HEK293 (cell line): ENCODE measurements around the gene ULBP1.
A peak's percentile ranks its signal among the peaks of the same experiment; 100 is the strongest.

ENCODE experiments used
- KLF16 ChIP-seq: fragments of 450-650 bp; formaldehyde crosslinking; IDR thresholded peaks from 2 replicates; pipeline ENCODE4 v1.5.1; 2017; ENCODE audit warnings: missing biosample characterization, missing genetic modification characterization
- KLF17 ChIP-seq: fragments of 450-650 bp; formaldehyde crosslinking; IDR thresholded peaks from 2 replicates; pipeline ENCODE4 v1.5.1; 2016; ENCODE audit warnings: missing biosample characterization, missing genetic modification characterization
- KLF7 ChIP-seq: fragments of 450-650 bp; formaldehyde crosslinking; IDR thresholded peaks from 2 replicates; pipeline ENCODE4 v1.5.1; 2016; ENCODE audit warnings: missing biosample characterization, missing genetic modification characterization, borderline replicate concordance
- SALL2 ChIP-seq: fragments of 450-650 bp; formaldehyde crosslinking; IDR thresholded peaks from 2 replicates; pipeline ENCODE4 v1.5.0; 2017; ENCODE audit warnings: missing biosample characterization, mild to moderate bottlenecking, missing genetic modification characterization, borderline replicate concordance
- SP2 ChIP-seq: fragments of 450-650 bp; formaldehyde crosslinking; IDR thresholded peaks from 2 replicates; pipeline ENCODE4 v1.5.1; 2016; ENCODE audit warnings: missing biosample characterization, missing genetic modification characterization
- ZBTB1 ChIP-seq: fragments of 450-650 bp; formaldehyde crosslinking; IDR thresholded peaks from 2 replicates; pipeline ENCODE4 v1.5.1; 2016; ENCODE audit warnings: missing biosample characterization, missing genetic modification characterization
- ZBTB44 ChIP-seq: fragments of 450-650 bp; IDR thresholded peaks from 2 replicates; pipeline ENCODE4 v1.5.1; 2018; ENCODE audit warnings: missing biosample characterization, mild to moderate bottlenecking, missing genetic modification characterization
- ZEB2 ChIP-seq: fragments of 450-650 bp; formaldehyde crosslinking; IDR thresholded peaks from 2 replicates; pipeline ENCODE4 v1.5.1; 2016; ENCODE audit warnings: missing biosample characterization, missing genetic modification characterization
- ZIC2 ChIP-seq: fragments of 450-650 bp; formaldehyde crosslinking; IDR thresholded peaks from 2 replicates; pipeline ENCODE4 v1.5.1; 2016; ENCODE audit warnings: missing biosample characterization, missing genetic modification characterization
- ZNF16 ChIP-seq: fragments of 450-650 bp; formaldehyde crosslinking; IDR thresholded peaks from 2 replicates; pipeline ENCODE4 v1.5.1; 2016; ENCODE audit warnings: low read depth, missing biosample characterization, missing genetic modification characterization
- ZNF202 ChIP-seq: fragments of 450-650 bp; formaldehyde crosslinking; IDR thresholded peaks from 2 replicates; pipeline ENCODE4 v1.5.1; 2016; ENCODE audit warnings: missing biosample characterization, missing genetic modification characterization, borderline replicate concordance
- ZNF214 ChIP-seq: fragments of 450-650 bp; formaldehyde crosslinking; IDR thresholded peaks from 2 replicates; pipeline ENCODE4 v1.5.1; 2017; ENCODE audit warnings: missing biosample characterization, mild to moderate bottlenecking, missing genetic modification characterization, borderline replicate concordance
- ZNF248 ChIP-seq: fragments of 450-650 bp; formaldehyde crosslinking; IDR thresholded peaks from 2 replicates; pipeline ENCODE4 v1.5.1; 2017; ENCODE audit warnings: missing biosample characterization, missing genetic modification characterization
- ZNF280C ChIP-seq: fragments of 450-650 bp; formaldehyde crosslinking; IDR thresholded peaks from 2 replicates; pipeline ENCODE4 v1.5.1; 2016; ENCODE audit warnings: missing biosample characterization, missing genetic modification characterization
- ZNF350 ChIP-seq: fragments of 450-650 bp; formaldehyde crosslinking; IDR thresholded peaks from 2 replicates; pipeline ENCODE4 v1.5.0; 2017; ENCODE audit warnings: missing biosample characterization, mild to moderate bottlenecking, missing genetic modification characterization
- ZNF37A ChIP-seq: fragments of 450-650 bp; IDR thresholded peaks from 2 replicates; pipeline ENCODE4 v1.5.1; 2018; ENCODE audit warnings: missing biosample characterization, missing genetic modification characterization
- ZNF423 ChIP-seq: fragments of 450-650 bp; formaldehyde crosslinking; IDR thresholded peaks from 2 replicates; pipeline ENCODE4 v1.5.1; 2016; ENCODE audit warnings: missing biosample characterization, missing genetic modification characterization
- ZNF433 ChIP-seq: fragments of 450-650 bp; formaldehyde crosslinking; IDR thresholded peaks from 2 replicates; pipeline ENCODE4 v1.5.1; 2016; ENCODE audit warnings: missing biosample characterization, missing genetic modification characterization, low read depth
- ZNF514 ChIP-seq: fragments of 450-650 bp; formaldehyde crosslinking; IDR thresholded peaks from 2 replicates; pipeline ENCODE4 v1.5.1; 2016; ENCODE audit warnings: missing biosample characterization, missing genetic modification characterization
- ZNF518A ChIP-seq: fragments of 450-650 bp; formaldehyde crosslinking; conservative IDR thresholded peaks from 2 replicates; pipeline ENCODE4 v1.5.1; 2016; ENCODE audit warnings: low read depth, missing biosample characterization, missing genetic modification characterization
- ZNF529 ChIP-seq: fragments of 450-650 bp; formaldehyde crosslinking; IDR thresholded peaks from 2 replicates; pipeline ENCODE4 v1.5.1; 2017; ENCODE audit warnings: missing genetic modification characterization, missing biosample characterization; ENCODE audit not compliant: insufficient replicate concordance
- ZNF561 ChIP-seq: fragments of 450-650 bp; IDR thresholded peaks from 2 replicates; pipeline ENCODE4 v1.5.1; 2018; ENCODE audit warnings: missing biosample characterization, missing genetic modification characterization, borderline replicate concordance
- ZNF658 ChIP-seq: fragments of 450-650 bp; formaldehyde crosslinking; IDR thresholded peaks from 2 replicates; pipeline ENCODE4; 2016; ENCODE audit warnings: missing biosample characterization, missing genetic modification characterization
- ZNF768 ChIP-seq: fragments of 450-650 bp; formaldehyde crosslinking; IDR thresholded peaks from 2 replicates; pipeline ENCODE4 v1.5.1; 2018; ENCODE audit warnings: missing biosample characterization, mild to moderate bottlenecking, missing genetic modification characterization
- ZNF791 ChIP-seq: fragments of 450-650 bp; formaldehyde crosslinking; IDR thresholded peaks from 2 replicates; pipeline ENCODE4 v1.5.1; 2016; ENCODE audit warnings: missing biosample characterization, missing genetic modification characterization
- ZXDB ChIP-seq: fragments of 450-650 bp; formaldehyde crosslinking; IDR thresholded peaks from 2 replicates; pipeline ENCODE4 v1.5.1; 2016; ENCODE audit warnings: missing biosample characterization, missing genetic modification characterization
- TF ChIP-seq, protein P1 (sequence below): fragments of 450-650 bp; formaldehyde crosslinking; IDR thresholded peaks from 2 replicates; pipeline ENCODE4 v1.5.1; 2017; ENCODE audit warnings: missing biosample characterization, missing genetic modification characterization

The ULBP1 gene

DNA sequence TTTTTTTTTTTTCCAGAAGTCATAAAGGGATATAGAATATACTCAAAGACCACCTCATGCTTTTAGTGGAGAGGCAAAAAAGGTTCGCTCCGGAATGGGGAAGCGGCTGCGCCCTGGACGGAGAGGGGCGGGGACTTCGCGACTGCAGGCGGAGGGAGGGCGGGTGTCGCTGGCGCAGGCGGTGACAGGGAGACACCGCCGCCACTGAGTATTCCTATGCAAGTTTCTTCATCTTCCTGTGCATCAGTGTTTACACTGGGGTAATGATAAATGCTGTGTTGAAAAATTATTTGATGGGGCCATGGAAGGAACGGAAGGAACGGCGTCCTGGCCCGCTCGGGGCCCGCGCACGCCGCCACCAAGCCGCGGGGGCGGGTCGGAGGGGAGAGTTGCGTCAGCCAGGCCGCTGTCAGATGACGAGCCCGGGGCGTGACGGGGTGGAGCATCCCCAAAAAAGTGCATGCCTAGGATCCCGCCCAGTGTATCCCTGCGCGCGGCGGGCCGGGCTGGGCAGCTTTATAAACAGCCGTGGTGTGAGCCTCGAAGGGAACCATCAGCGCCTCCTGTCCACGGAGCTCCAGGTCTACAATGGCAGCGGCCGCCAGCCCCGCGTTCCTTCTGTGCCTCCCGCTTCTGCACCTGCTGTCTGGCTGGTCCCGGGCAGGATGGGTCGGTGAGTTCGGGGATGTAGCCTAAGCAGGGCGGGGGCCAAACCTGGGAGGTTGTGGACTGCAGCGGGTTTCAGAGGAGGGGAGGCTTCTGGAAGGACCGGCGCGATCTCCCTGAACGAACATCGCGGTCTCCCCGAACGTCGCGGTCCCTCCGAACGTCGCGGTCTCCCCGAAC is at the start of gene ULBP1 (continued):
- TF ChIP-seq, protein P1, sequence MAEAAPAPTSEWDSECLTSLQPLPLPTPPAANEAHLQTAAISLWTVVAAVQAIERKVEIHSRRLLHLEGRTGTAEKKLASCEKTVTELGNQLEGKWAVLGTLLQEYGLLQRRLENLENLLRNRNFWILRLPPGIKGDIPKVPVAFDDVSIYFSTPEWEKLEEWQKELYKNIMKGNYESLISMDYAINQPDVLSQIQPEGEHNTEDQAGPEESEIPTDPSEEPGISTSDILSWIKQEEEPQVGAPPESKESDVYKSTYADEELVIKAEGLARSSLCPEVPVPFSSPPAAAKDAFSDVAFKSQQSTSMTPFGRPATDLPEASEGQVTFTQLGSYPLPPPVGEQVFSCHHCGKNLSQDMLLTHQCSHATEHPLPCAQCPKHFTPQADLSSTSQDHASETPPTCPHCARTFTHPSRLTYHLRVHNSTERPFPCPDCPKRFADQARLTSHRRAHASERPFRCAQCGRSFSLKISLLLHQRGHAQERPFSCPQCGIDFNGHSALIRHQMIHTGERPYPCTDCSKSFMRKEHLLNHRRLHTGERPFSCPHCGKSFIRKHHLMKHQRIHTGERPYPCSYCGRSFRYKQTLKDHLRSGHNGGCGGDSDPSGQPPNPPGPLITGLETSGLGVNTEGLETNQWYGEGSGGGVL (tag by site-specific recombination), result no peak; the same call in none of the 2 replicates
- peak; percentile 94 for TF ChIP-seq ZXDB (tag by site-specific recombination)
- no peak for TF ChIP-seq SALL2
- TF ChIP-seq SP2, result peak; percentile 89
- TF ChIP-seq KLF7, result peak; percentile 97
- no peak for TF ChIP-seq ZNF791
- peak; percentile 9; the same call in 1 of the 2 replicates for TF ChIP-seq ZNF16 (tag by site-specific recombination)
- peak; percentile 61; the same call in 1 of the 2 replicates for TF ChIP-seq ZNF350 (tag by site-specific recombination)
- peak; percentile 99 for TF ChIP-seq KLF16 (tag by site-specific recombination)
- TF ChIP-seq ZNF561 (tag by site-specific recombination), result peak; percentile 92
- TF ChIP-seq ZNF202 (tag by site-specific recombination), result no peak
- TF ChIP-seq ZNF248 (tag by site-specific recombination), result no peak
- peak; percentile 40; the same call in 1 of the 2 replicates for TF ChIP-seq ZNF518A (tag by site-specific recombination)
- TF ChIP-seq ZNF768, result peak; percentile 29; the same call in 1 of the 2 replicates
- TF ChIP-seq ZBTB1 (tag by site-specific recombination), result peak; percentile 11; the same call in 1 of the 2 replicates
- peak; percentile 97 for TF ChIP-seq ZEB2 (tag by site-specific recombination)
- TF ChIP-seq ZNF658, result no peak
- TF ChIP-seq ZBTB44 (tag by site-specific recombination), result peak; percentile 88
- TF ChIP-seq KLF17 (tag by site-specific recombination), result peak; percentile 94
- no peak for TF ChIP-seq ZNF433
- peak; percentile 53; the same call in 1 of the 2 replicates for TF ChIP-seq ZIC2 (tag by site-specific recombination)
- TF ChIP-seq ZNF423 (tag by site-specific recombination), result no peak
- TF ChIP-seq ZNF514 (tag by site-specific recombination), result no peak
- TF ChIP-seq ZNF37A (tag by site-specific recombination), result no peak
- no peak for TF ChIP-seq ZNF214 (tag by site-specific recombination)
- no peak for TF ChIP-seq ZNF280C (tag by site-specific recombination)
- TF ChIP-seq ZNF529 (tag by site-specific recombination), result no peak
- TF ChIP-seq, all 188 proteins: peak for 91
